ENCODE results near the gene OR4K14. TPM values are rescaled to one million over a fixed set of nuclear protein-coding genes. Genes with fewer than 3 reads are reported as not detected.

OR4K14 gene, protein sequence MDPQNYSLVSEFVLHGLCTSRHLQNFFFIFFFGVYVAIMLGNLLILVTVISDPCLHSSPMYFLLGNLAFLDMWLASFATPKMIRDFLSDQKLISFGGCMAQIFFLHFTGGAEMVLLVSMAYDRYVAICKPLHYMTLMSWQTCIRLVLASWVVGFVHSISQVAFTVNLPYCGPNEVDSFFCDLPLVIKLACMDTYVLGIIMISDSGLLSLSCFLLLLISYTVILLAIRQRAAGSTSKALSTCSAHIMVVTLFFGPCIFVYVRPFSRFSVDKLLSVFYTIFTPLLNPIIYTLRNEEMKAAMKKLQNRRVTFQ
- total RNA-seq (not detected in 2 replicates), polyA plus RNA-seq (not detected in 2 replicates), polyA minus RNA-seq (ENCODE audit: low replicate concordance) (not detected in 2 replicates)
- polyA plus RNA-seq (2012), result not detected in 2 replicates

DNA sequence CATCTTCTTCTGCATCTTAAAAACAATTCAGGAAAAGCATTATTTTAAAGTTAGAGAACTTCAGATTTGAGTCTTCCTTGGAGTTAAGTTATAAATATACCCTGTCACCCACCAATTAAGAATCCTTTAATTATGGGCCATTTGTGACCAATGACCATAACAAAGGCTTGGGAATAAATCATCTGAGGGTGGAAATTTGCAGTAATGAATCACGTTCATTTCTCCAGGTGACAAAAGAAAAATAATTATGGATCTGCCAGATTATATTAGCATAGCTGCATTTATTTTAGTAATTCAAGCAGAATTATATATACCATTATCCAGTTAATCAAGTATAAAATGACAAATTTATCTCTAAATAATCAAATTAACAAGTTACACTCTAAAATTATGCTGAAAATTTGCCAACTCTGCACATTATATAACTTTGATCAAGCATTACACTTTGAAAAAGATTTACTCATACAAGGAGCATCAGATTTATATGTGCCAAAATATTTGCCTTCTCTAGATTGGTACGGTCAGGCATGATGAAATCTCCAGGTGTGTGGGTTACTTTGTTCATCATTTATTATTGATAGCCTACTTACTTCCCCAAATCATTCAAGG lies at the start of gene OR4K14:
Gene OR4K14, minus strand, starts transcription at position 51 of the 609 bp plus-strand sequence. CDS start 4,114 bp downstream, outside the sequence.
- no peak within 1 kb of the TSS for H3K9ac ChIP-seq (ENCODE audit: insufficient read depth, low read length)
- no peak within 1 kb of the TSS for H2AFZ ChIP-seq (ENCODE audit: low read length)
- TF ChIP-seq EZH2 (IDR thresholded peaks at IDR 0.05; ENCODE audit: low read length, missing control alignments), result no peak
- TF ChIP-seq, protein P1, sequence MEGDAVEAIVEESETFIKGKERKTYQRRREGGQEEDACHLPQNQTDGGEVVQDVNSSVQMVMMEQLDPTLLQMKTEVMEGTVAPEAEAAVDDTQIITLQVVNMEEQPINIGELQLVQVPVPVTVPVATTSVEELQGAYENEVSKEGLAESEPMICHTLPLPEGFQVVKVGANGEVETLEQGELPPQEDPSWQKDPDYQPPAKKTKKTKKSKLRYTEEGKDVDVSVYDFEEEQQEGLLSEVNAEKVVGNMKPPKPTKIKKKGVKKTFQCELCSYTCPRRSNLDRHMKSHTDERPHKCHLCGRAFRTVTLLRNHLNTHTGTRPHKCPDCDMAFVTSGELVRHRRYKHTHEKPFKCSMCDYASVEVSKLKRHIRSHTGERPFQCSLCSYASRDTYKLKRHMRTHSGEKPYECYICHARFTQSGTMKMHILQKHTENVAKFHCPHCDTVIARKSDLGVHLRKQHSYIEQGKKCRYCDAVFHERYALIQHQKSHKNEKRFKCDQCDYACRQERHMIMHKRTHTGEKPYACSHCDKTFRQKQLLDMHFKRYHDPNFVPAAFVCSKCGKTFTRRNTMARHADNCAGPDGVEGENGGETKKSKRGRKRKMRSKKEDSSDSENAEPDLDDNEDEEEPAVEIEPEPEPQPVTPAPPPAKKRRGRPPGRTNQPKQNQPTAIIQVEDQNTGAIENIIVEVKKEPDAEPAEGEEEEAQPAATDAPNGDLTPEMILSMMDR (conservative IDR thresholded peaks at IDR 0.05 in 1 of 2, IDR thresholded peaks at IDR 0.05 in 1 of 2; ENCODE audit: low read depth in 1 of 2, low read length in 2 of 2), result no peak
- H3K4me3 ChIP-seq (replicated peaks in 1 of 4; ENCODE audit: control extremely low read depth in 1 of 4, insufficient read depth in 1 of 4, low read depth in 3 of 4, low read length in 4 of 4), result no peak within 1 kb of the TSS
- no peak for DNase-seq (ENCODE audit: low read depth in 2 of 2)
- no peak within 1 kb of the TSS for H3K27ac ChIP-seq (ENCODE audit: insufficient read depth, low read length)
- H4K20me1 ChIP-seq (ENCODE audit: control insufficient read depth, extremely low read depth, insufficient read depth, low read length), result no peaks in the 10 kb centered on the region
- no peaks in the 10 kb centered on the region for H3K27me3 ChIP-seq (ENCODE audit: control insufficient read depth, insufficient read depth, low read length)
- no peaks in the 10 kb centered on the region for H3K79me2 ChIP-seq (ENCODE audit: control insufficient read depth, insufficient read depth, low read length)
- no peaks in the 10 kb centered on the region for H3K4me1 ChIP-seq (ENCODE audit: control insufficient read depth, extremely low read depth, insufficient read depth, low read length)
- no peaks in the 10 kb centered on the region for H3K36me3 ChIP-seq (ENCODE audit: control insufficient read depth, insufficient read depth, low read length)
- H3K4me2 ChIP-seq (ENCODE audit: extremely low read depth, insufficient read depth, low read length), result no peak within 1 kb of the TSS
- no peaks in the 10 kb centered on the region for H3K9me3 ChIP-seq (ENCODE audit: control insufficient read depth, insufficient read depth, low read depth, low read length)

DNA sequence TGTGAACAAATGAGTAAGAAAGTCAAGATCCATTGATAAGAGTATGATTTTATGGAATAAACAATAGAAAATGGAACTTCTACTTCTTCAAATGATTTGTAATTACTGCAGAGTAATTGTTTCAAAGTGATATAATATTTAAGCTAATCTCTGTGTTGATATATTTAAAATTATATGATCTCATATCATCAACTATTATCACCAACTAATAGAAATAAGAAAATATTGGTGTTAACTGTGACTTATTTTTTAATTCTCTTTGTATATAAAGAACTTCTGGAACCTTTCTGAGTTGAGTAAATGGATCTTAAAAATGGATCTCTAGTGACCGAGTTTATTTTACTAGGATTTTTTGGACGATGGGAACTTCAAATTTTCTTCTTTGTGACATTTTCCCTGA lies 40.6 kb upstream of the OR4K14 start, which contains the start of gene OR4L1:
Gene OR4L1, plus strand, starts transcription at position 301 of the 400 bp plus-strand sequence. Its CDS starts 0 bp downstream, at position 301.
- Histone ChIP-seq H3K9ac (ENCODE audit: insufficient read depth, low read length) (no peak within 1 kb of the TSS), H4K20me1 (ENCODE audit: control insufficient read depth, extremely low read depth, insufficient read depth, low read length) (no peaks in the 10 kb centered on the region), H3K4me3 (replicated peaks in 1 of 4; ENCODE audit: control extremely low read depth in 1 of 4, insufficient read depth in 1 of 4, low read depth in 3 of 4, low read length in 4 of 4) (no peak within 1 kb of the TSS), H2AFZ (ENCODE audit: low read length) (no peak within 1 kb of the TSS), H3K27me3 (ENCODE audit: control insufficient read depth, insufficient read depth, low read length) (no peaks in the 10 kb centered on the region), H3K4me2 (ENCODE audit: extremely low read depth, insufficient read depth, low read length) (no peak within 1 kb of the TSS), H3K79me2 (ENCODE audit: control insufficient read depth, insufficient read depth, low read length) (no peaks in the 10 kb centered on the region), H3K9me3 (ENCODE audit: control insufficient read depth, insufficient read depth, low read depth, low read length) (no peaks in the 10 kb centered on the region), H3K36me3 (ENCODE audit: control insufficient read depth, insufficient read depth, low read length) (no peaks in the 10 kb centered on the region), H3K27ac (ENCODE audit: insufficient read depth, low read length) (no peak within 1 kb of the TSS), H3K4me1 (ENCODE audit: control insufficient read depth, extremely low read depth, insufficient read depth, low read length) (no peaks in the 10 kb centered on the region)
- TF ChIP-seq EZH2 (IDR thresholded peaks at IDR 0.05; ENCODE audit: low read length, missing control alignments), result no peak
- TF ChIP-seq, protein P1 (conservative IDR thresholded peaks at IDR 0.05 in 1 of 2, IDR thresholded peaks at IDR 0.05 in 1 of 2; ENCODE audit: low read depth in 1 of 2, low read length in 2 of 2), result no peak
- no peak for DNase-seq (ENCODE audit: low read depth in 2 of 2)

DNA sequence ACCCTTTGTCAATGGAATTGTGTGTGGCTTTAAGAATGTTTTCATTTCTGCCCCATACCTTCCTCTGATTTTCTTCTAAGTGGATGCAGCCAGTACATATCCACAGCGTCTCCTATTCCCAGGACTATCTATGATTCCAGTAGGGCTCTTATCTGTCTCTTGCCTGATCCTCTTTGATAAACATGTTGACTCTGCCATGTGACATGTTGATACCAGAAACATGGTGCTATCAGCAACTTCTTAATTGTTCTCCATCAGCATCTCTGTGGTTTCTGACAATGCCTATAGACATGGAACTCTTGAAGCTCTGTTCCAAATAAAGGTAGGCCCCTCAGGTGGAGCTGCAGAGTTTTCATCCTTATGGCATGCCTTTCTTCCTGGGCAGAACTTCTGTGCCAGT lies 29.1 kb upstream of the OR4K14 start:
- no peaks in the 10 kb centered on the region for H3K4me1 ChIP-seq (ENCODE audit: control insufficient read depth, extremely low read depth, insufficient read depth, low read length)
- no peaks in the 10 kb centered on the region for H3K9me3 ChIP-seq (ENCODE audit: control insufficient read depth, insufficient read depth, low read depth, low read length)
- no peak for TF ChIP-seq EZH2 (IDR thresholded peaks at IDR 0.05; ENCODE audit: low read length, missing control alignments)
- TF ChIP-seq, protein P1 (conservative IDR thresholded peaks at IDR 0.05 in 1 of 2, IDR thresholded peaks at IDR 0.05 in 1 of 2; ENCODE audit: low read depth in 1 of 2, low read length in 2 of 2), result no peak
- H3K79me2 ChIP-seq (ENCODE audit: control insufficient read depth, insufficient read depth, low read length), result no peaks in the 10 kb centered on the region
- H3K27ac ChIP-seq (ENCODE audit: insufficient read depth, low read length), result no peak overlapping the region
- H3K36me3 ChIP-seq (ENCODE audit: control insufficient read depth, insufficient read depth, low read length), result no peaks in the 10 kb centered on the region
- H3K9ac ChIP-seq (ENCODE audit: insufficient read depth, low read length), result no peak overlapping the region
- no peak overlapping the region for H3K4me3 ChIP-seq (replicated peaks in 1 of 4; ENCODE audit: control extremely low read depth in 1 of 4, insufficient read depth in 1 of 4, low read depth in 3 of 4, low read length in 4 of 4)
- no peak overlapping the region for H3K4me2 ChIP-seq (ENCODE audit: extremely low read depth, insufficient read depth, low read length)
- H3K27me3 ChIP-seq (ENCODE audit: control insufficient read depth, insufficient read depth, low read length), result no peaks in the 10 kb centered on the region
- no peak for DNase-seq (ENCODE audit: low read depth in 2 of 2)
- H2AFZ ChIP-seq (ENCODE audit: low read length), result no peak overlapping the region
- no peaks in the 10 kb centered on the region for H4K20me1 ChIP-seq (ENCODE audit: control insufficient read depth, extremely low read depth, insufficient read depth, low read length)
